HG02885 (cell line): Measurements from ENCODE around the gene NCKAP5.
"Not testable (repeated sequence)": the region's sequence is repeated elsewhere in the genome, so short reads cannot be mapped to it uniquely, and the experiment has no call there.

Experiments used
- ATAC-seq: cut with Tn5 transposase; IDR thresholded peaks from one replicate; pipeline ENCODE4 v1.9.1; 2021; ENCODE audit warnings: mild to moderate bottlenecking; ENCODE audit not compliant: unreplicated experiment, poor library complexity

The NCKAP5 gene

GRCh38 chr2:133525613-133526529 is 42.4 kb downstream of the NCKAP5 start:
- ATAC-seq = no peak

GRCh38 chr2:133525090-133525489 is 43.2 kb downstream of the NCKAP5 start:
- no peak for ATAC-seq

- ATAC-seq = no peak
Measured at GRCh38 chr2:133523406-133523805, 44.9 kb downstream of the NCKAP5 start.

GRCh38 chr2:133522204-133522603 is 46.1 kb downstream of the NCKAP5 start:
- ATAC-seq = no peak

GRCh38 chr2:133521146-133521745 is 47.0 kb downstream of the NCKAP5 start:
- ATAC-seq = no peak

GRCh38 chr2:133519677-133520076 is 48.6 kb downstream of the NCKAP5 start:
- not testable (repeated sequence) for ATAC-seq

GRCh38 chr2:133518700-133519344 is 49.4 kb downstream of the NCKAP5 start:
- no peak for ATAC-seq

- no peak for ATAC-seq
Measured at GRCh38 chr2:133517876-133518275, 50.4 kb downstream of the NCKAP5 start.

GRCh38 chr2:133516405-133517026 is 51.7 kb downstream of the NCKAP5 start:
- ATAC-seq = no peak

- no peak for ATAC-seq
Measured at GRCh38 chr2:133515271-133515670, 53.0 kb downstream of the NCKAP5 start.

- no peak for ATAC-seq
Measured at GRCh38 chr2:133513893-133514292, 54.4 kb downstream of the NCKAP5 start.

GRCh38 chr2:133512121-133512520 is 56.1 kb downstream of the NCKAP5 start:
- no peak for ATAC-seq

- ATAC-seq = no peak
Measured at GRCh38 chr2:133511679-133512078, 56.6 kb downstream of the NCKAP5 start.

GRCh38 chr2:133509777-133510176 is 58.5 kb downstream of the NCKAP5 start:
- no peak for ATAC-seq

- ATAC-seq = no peak
Measured at GRCh38 chr2:133508546-133509165, 59.6 kb downstream of the NCKAP5 start.

GRCh38 chr2:133506996-133507395 is 61.3 kb downstream of the NCKAP5 start:
- ATAC-seq = no peak

- no peak for ATAC-seq
Measured at GRCh38 chr2:133504566-133505505, 63.4 kb downstream of the NCKAP5 start.

GRCh38 chr2:133503927-133504326 is 64.3 kb downstream of the NCKAP5 start:
- no peak for ATAC-seq

- peak; percentile 72 for ATAC-seq
Measured at GRCh38 chr2:133503323-133503722, 64.9 kb downstream of the NCKAP5 start.
